Sigmoid colon (tissue), 7 donors: ENCODE results near the gene LAMA1. TPM values are rescaled to one million over a fixed set of nuclear protein-coding genes. Genes with fewer than 3 reads are reported as not detected.

Experiments
- DNase-seq: peaks from one replicate; pipeline ENCODE4 v3.0.0-alpha.2; 2019
- H3K27ac ChIP-seq, 4 donors: fragments of 200-600 bp; sonication (generic); one replicate each; pipeline ENCODE4 v1.5.1; 2016 to 2019; ENCODE audit warnings: mild to moderate bottlenecking in 1 of 4
- H3K27me3 ChIP-seq, 3 donors: fragments of 200-600 bp; sonication (generic); one replicate each; pipeline ENCODE4 v1.5.1; 2019; ENCODE audit warnings: mild to moderate bottlenecking in 1 of 3
- H3K36me3 ChIP-seq, 4 donors: fragments of 200-600 bp; sonication (generic); one replicate each; pipeline ENCODE4 v1.5.1; 2016 to 2019
- H3K4me1 ChIP-seq, 4 donors: fragments of 200-600 bp; sonication (generic); one replicate each; pipeline ENCODE4 v1.5.1; 2017 to 2019
- H3K4me3 ChIP-seq, 4 donors: fragments of 200-600 bp; sonication (generic); one replicate each; pipeline ENCODE4 v1.5.1; 2017 to 2019; ENCODE audit warnings: mild to moderate bottlenecking in 2 of 4, moderate library complexity in 1 of 4
- H3K9me3 ChIP-seq, 4 donors: fragments of 200-600 bp in 3 of 4; sonication (generic) in 3 of 4; one replicate each; pipeline versions ENCODE4 v1.5.1 to v1.6.1; 2013 to 2019
- EP300 ChIP-seq, 4 donors: sonication (generic); formaldehyde crosslinking; IDR thresholded peaks; one replicate each; pipeline ENCODE4 v1.6.1; 2017; ENCODE audit warnings: antibody characterized with exemption in 4 of 4
- POLR2A ChIP-seq, 2 donors: fragments of 450-650 bp; IDR thresholded peaks; one replicate each; pipeline ENCODE4 v1.6.1; 2016; ENCODE audit warnings: antibody characterized with exemption in 2 of 2, mild to moderate bottlenecking in 2 of 2, moderate library complexity in 2 of 2
- POLR2AphosphoS5 ChIP-seq, 4 donors: sonication (generic); formaldehyde crosslinking; IDR thresholded peaks; one replicate each; pipeline ENCODE4 v1.6.1; 2017; ENCODE audit warnings: antibody characterized with exemption in 4 of 4
- WGBS, 2 donors: extraction: QIAGEN DNeasy Blood & Tissue Kit; methylation state at CpG; one replicate each; pipeline ENCODE4 v1.1.7; 2013; 5-methylcytosine and 5-hydroxymethylcytosine counted together
- intact Hi-C: fragments of 100-400 bp; cut with DNase I; formaldehyde crosslinking; loops from one replicate; pipeline ENCODE4 v1.15.1; 2023
- polyA plus RNA-seq, 3 donors: library from polyadenylated mRNA; stranded (reverse); fragments of 200-250 nt; gene quantifications; one replicate each; pipeline ENCODE4 v1.2.3, GENCODE V29; 2013
- total RNA-seq, 4 donors: library from RNA; depleted of rRNA; stranded (reverse); fragments of >200 nt; gene quantifications; one replicate each; pipeline ENCODE4 v1.1.0, GENCODE V29; 2016
- TF ChIP-seq, protein P1 (sequence below), 4 experiments: fragments of 450-650 bp in 3 of 4; fragments of 200-600 bp in 1 of 4; IDR thresholded peaks; one replicate each; pipeline ENCODE4 v1.5.1; 2016 to 2019; ENCODE audit warnings: antibody characterized with exemption in 4 of 4, mild to moderate bottlenecking in 3 of 4, moderate library complexity in 2 of 4
- donor health status: healthy with polysubstance abuse.
- donor health status: Bipolar disorder and iron deficiency.
- donor health status: healthy.

LAMA1 gene
- total and polyA plus RNA-seq, 7 donors, result 0.27 to 19.2 (median 1.4) TPM

DNA sequence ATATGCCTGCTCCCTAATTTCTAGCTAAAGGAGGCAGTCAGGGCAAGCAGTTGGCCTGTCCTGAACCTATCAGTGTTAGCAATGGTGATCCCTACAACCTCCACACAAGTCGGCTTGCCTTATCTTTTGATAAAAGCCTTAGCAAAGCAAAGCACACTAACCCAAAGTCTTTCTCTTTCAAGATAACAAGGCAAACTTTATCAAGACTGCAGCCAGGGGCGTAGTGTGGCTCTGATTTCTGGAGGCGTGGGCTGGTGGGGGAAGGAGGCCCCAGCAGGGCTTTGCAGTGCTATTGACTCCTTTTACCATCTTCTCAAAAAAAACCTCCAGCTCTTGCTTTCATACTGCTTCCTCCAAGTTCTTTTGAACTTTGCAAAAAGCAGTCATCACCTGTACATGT lies 40.2 kb upstream of the LAMA1 start:
- Histone ChIP-seq H3K27ac (no peak overlapping the region), H3K36me3 (no peaks in the 10 kb centered on the region), H3K4me1 (no peaks in the 10 kb centered on the region), H3K9me3 (no peaks in the 10 kb centered on the region), H3K27me3 (peaks cover 0 to 4% (median 0%) of the 10 kb centered on the region in 3 donors), H3K4me3 (no peak overlapping the region)
- peak; percentile 17 for DNase-seq
- intact Hi-C loops, result no loop called here
- 32 to 52% methylated on average over 3 of the region's 3 CpGs for WGBS, 2 donors
- TF ChIP-seq, protein P1, sequence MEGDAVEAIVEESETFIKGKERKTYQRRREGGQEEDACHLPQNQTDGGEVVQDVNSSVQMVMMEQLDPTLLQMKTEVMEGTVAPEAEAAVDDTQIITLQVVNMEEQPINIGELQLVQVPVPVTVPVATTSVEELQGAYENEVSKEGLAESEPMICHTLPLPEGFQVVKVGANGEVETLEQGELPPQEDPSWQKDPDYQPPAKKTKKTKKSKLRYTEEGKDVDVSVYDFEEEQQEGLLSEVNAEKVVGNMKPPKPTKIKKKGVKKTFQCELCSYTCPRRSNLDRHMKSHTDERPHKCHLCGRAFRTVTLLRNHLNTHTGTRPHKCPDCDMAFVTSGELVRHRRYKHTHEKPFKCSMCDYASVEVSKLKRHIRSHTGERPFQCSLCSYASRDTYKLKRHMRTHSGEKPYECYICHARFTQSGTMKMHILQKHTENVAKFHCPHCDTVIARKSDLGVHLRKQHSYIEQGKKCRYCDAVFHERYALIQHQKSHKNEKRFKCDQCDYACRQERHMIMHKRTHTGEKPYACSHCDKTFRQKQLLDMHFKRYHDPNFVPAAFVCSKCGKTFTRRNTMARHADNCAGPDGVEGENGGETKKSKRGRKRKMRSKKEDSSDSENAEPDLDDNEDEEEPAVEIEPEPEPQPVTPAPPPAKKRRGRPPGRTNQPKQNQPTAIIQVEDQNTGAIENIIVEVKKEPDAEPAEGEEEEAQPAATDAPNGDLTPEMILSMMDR (IDR thresholded peaks at IDR 0.05), result no peak
- TF ChIP-seq POLR2A (IDR thresholded peaks at IDR 0.05), result no peak
- TF ChIP-seq EP300 (IDR thresholded peaks at IDR 0.05), result no peak
- no peak for TF ChIP-seq POLR2AphosphoS5 (IDR thresholded peaks at IDR 0.05)

DNA sequence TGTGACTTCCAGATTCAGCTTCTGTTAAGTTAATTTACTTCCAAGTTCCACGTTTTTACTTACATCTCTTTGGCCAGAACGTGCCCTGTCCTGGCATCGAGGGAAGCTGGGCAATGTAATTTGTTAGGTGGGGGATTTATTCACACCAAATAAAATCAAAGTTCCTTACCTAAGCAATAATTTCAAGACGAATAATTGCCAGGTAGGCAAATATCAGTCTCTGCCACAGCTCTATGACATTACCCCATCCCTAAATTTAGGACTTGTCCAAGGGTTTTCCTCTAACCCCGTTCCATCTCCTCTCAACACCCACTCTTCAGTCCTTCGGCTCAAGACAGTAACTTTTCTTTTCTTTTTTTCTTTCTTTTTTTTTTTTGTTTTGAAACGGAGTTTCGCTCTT lies 38.3 kb upstream of the LAMA1 start:
- 81 to 84% methylated on average over 8 of the region's 8 CpGs for WGBS, 2 donors
- DNase-seq, result no peak
- Histone ChIP-seq H3K27ac (no peak overlapping the region), H3K9me3 (no peaks in the 10 kb centered on the region), H3K27me3 (no peaks in the 10 kb centered on the region), H3K36me3 (no peaks in the 10 kb centered on the region), H3K4me3 (no peak overlapping the region), H3K4me1 (no peaks in the 10 kb centered on the region)
- intact Hi-C loops, result no loop called here
- no peak for TF ChIP-seq POLR2A (IDR thresholded peaks at IDR 0.05)
- TF ChIP-seq, protein P1 (IDR thresholded peaks at IDR 0.05), result no peak
- no peak for TF ChIP-seq EP300 (IDR thresholded peaks at IDR 0.05)
- no peak for TF ChIP-seq POLR2AphosphoS5 (IDR thresholded peaks at IDR 0.05)

DNA sequence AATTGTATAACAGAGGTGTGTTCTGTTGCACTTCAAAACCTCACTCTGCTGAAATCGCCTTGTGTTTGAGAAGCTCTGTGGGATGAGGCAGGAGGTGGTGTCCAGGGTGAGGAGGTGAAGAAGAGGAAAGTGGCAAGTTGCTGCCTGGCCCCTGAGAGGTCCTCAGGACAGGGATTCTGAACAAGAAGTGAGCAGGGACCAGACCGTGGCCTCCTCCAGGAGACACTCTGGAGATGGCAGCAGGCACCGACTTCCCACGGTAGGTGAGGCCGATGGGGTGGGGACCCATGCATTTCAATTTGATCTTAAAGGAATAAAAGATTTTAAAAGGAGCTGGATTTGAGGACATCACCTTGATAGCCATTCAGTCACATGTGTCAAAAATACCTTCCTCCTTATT lies 37.5 kb upstream of the LAMA1 start:
- DNase-seq, result peak; percentile 40
- H3K9me3 ChIP-seq, result no peaks in the 10 kb centered on the region
- no peaks in the 10 kb centered on the region for H3K4me1 ChIP-seq
- no peaks in the 10 kb centered on the region for H3K27me3 ChIP-seq
- H3K4me3 ChIP-seq, result no peak overlapping the region
- no peaks in the 10 kb centered on the region for H3K36me3 ChIP-seq
- intact Hi-C loops, result no loop called here
- WGBS, 2 donors, result 86 to 94% methylated on average over 5 of the region's 5 CpGs
- H3K27ac ChIP-seq, result no peak overlapping the region
- TF ChIP-seq POLR2A (IDR thresholded peaks at IDR 0.05) (no peak), POLR2AphosphoS5 (IDR thresholded peaks at IDR 0.05) (no peak), EP300 (IDR thresholded peaks at IDR 0.05) (no peak)
- TF ChIP-seq, protein P1 (IDR thresholded peaks at IDR 0.05), result no peak

DNA sequence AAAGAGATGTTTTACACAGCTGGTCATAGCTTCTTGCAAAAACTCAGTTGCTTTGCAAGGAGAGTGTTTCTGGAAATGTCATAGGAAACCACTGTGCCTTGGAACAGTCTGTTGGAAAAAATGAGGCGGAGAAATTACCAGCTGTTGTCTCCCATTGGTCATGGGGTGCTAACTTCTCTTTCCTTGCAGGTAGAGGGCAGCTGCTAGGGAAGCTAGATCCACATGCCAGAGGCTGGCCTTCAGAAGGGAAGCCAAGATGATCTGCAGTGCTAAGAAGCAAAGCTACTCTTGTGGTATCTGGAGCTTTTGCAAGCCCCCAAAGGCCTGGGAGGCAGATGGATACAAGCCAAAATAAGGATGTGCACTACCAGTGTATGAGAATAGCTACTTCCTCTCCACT lies 34.8 kb upstream of the LAMA1 start:
- no peak overlapping the region for H3K27ac ChIP-seq
- no peak overlapping the region for H3K4me3 ChIP-seq
- H3K4me1 ChIP-seq, result no peaks in the 10 kb centered on the region
- H3K27me3 ChIP-seq, result no peaks in the 10 kb centered on the region
- WGBS, 2 donors, result 88 to 89% methylated on average over 1 of the region's 1 CpG
- TF ChIP-seq POLR2A (IDR thresholded peaks at IDR 0.05) (no peak), POLR2AphosphoS5 (IDR thresholded peaks at IDR 0.05) (no peak), EP300 (IDR thresholded peaks at IDR 0.05) (no peak)
- TF ChIP-seq, protein P1 (IDR thresholded peaks at IDR 0.05), result no peak
- intact Hi-C loops, result no loop called here
- H3K9me3 ChIP-seq, result no peaks in the 10 kb centered on the region
- H3K36me3 ChIP-seq, result no peaks in the 10 kb centered on the region
- peak; percentile 2 for DNase-seq

DNA sequence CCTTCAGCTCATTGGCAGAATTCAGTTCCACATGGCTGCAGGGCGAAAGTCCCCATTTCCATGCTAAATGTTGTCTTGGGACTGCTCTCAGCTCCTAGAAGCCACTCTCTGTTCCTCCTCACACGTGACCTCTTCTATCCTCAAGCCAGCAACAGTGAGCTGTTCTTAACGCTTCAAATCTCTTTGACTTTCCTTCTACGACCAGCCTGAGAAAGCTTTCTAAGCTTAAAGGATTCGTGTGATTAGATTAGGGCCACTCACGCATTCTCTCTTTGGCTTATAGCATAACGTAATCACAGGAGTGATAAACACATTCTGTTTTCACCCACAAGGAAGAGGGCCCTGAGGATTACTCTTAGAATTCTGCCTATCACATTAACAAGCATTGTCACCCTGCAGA lies 29.8 kb upstream of the LAMA1 start:
- WGBS, 2 donors, result 77 to 80% methylated on average over 7 of the region's 7 CpGs
- Histone ChIP-seq H3K27ac (no peak overlapping the region), H3K9me3 (no peaks in the 10 kb centered on the region), H3K36me3 (no peaks in the 10 kb centered on the region), H3K27me3 (no peaks in the 10 kb centered on the region), H3K4me1 (no peaks in the 10 kb centered on the region), H3K4me3 (no peak overlapping the region)
- DNase-seq, result peak; percentile 4
- TF ChIP-seq EP300 (IDR thresholded peaks at IDR 0.05) (no peak), POLR2A (IDR thresholded peaks at IDR 0.05) (no peak), POLR2AphosphoS5 (IDR thresholded peaks at IDR 0.05) (no peak)
- intact Hi-C loops, result no loop called here
